GM21717 (cell line): ENCODE measurements around the gene MAPKAPK5.
"Not testable (repeated sequence)": the region's sequence is repeated elsewhere in the genome, so short reads cannot be mapped to it uniquely, and the experiment has no call there.

Source experiments
- ATAC-seq: cut with Tn5 transposase; IDR thresholded peaks from one replicate; pipeline ENCODE4 v1.9.1; 2021; ENCODE audit warnings: mild to moderate bottlenecking, moderate library complexity; ENCODE audit not compliant: unreplicated experiment

MAPKAPK5 gene

GRCh38 chr12:111841750-111842555, at the start of gene MAPKAPK5:
Gene MAPKAPK5, plus strand, starts transcription at chr12:111842228. Its CDS starts 506 bp downstream, at chr12:111842734.
- peak; percentile 75 for ATAC-seq

- ATAC-seq = no peak
Measured at GRCh38 chr12:111792856-111793235, 49.2 kb upstream of the MAPKAPK5 start.

GRCh38 chr12:111798182-111798581, 43.8 kb upstream of the MAPKAPK5 start:
- ATAC-seq = no peak

- ATAC-seq = no peak
Measured at GRCh38 chr12:111799758-111800157, 42.3 kb upstream of the MAPKAPK5 start.

- ATAC-seq = no peak
Measured at GRCh38 chr12:111803038-111803626, 38.9 kb upstream of the MAPKAPK5 start.

- ATAC-seq = no peak
Measured at GRCh38 chr12:111803851-111804250, 38.2 kb upstream of the MAPKAPK5 start.

- no peak for ATAC-seq
Measured at GRCh38 chr12:111806304-111806703, 35.7 kb upstream of the MAPKAPK5 start.

GRCh38 chr12:111807232-111807631, 34.8 kb upstream of the MAPKAPK5 start:
- no peak for ATAC-seq

- no peak for ATAC-seq
Measured at GRCh38 chr12:111812881-111813741, 28.9 kb upstream of the MAPKAPK5 start.

GRCh38 chr12:111816065-111816615, 25.9 kb upstream of the MAPKAPK5 start:
- ATAC-seq = no peak

GRCh38 chr12:111816898-111817297, 25.1 kb upstream of the MAPKAPK5 start:
- ATAC-seq = not testable (repeated sequence)

- no peak for ATAC-seq
Measured at GRCh38 chr12:111818340-111818739, 23.7 kb upstream of the MAPKAPK5 start.

GRCh38 chr12:111819191-111820158, 22.6 kb upstream of the MAPKAPK5 start:
- ATAC-seq = no peak

- not testable (repeated sequence) for ATAC-seq
Measured at GRCh38 chr12:111820828-111821227, 21.2 kb upstream of the MAPKAPK5 start.

- ATAC-seq = no peak
Measured at GRCh38 chr12:111822886-111823285, 19.1 kb upstream of the MAPKAPK5 start.

GRCh38 chr12:111823891-111824290, 18.1 kb upstream of the MAPKAPK5 start:
- ATAC-seq = no peak

- ATAC-seq = not testable (repeated sequence)
Measured at GRCh38 chr12:111824312-111824711, 17.7 kb upstream of the MAPKAPK5 start.

GRCh38 chr12:111825509-111825908, 16.5 kb upstream of the MAPKAPK5 start:
- no peak for ATAC-seq

- ATAC-seq = no peak
Measured at GRCh38 chr12:111826316-111826715, 15.7 kb upstream of the MAPKAPK5 start.

- no peak for ATAC-seq
Measured at GRCh38 chr12:111826992-111827391, 15.0 kb upstream of the MAPKAPK5 start.
